Vagina (tissue), 2 donors: ENCODE data around the gene SERGEF.

Source experiments
- POLR2A ChIP-seq, 2 donors: fragments of 450-650 bp; IDR thresholded peaks; one replicate each; pipeline ENCODE4 v1.6.1; 2017; ENCODE audit warnings: antibody characterized with exemption in 2 of 2, mild to moderate bottlenecking in 2 of 2, moderate library complexity in 2 of 2
- POLR2AphosphoS5 ChIP-seq, 2 donors: sonication (generic); formaldehyde crosslinking; IDR thresholded peaks; one replicate each; pipeline ENCODE4 v1.9.0; 2017; ENCODE audit warnings: antibody characterized with exemption in 2 of 2, mild to moderate bottlenecking in 2 of 2, low read depth in 1 of 2; ENCODE audit not compliant: insufficient read depth in 1 of 2
- TF ChIP-seq, protein P1 (sequence below), 3 experiments: fragments of 450-650 bp in 2 of 3; fragments of 200-600 bp in 1 of 3; sonication (generic) in 1 of 3; IDR thresholded peaks; one replicate each; pipeline ENCODE4 v1.5.1; 2017 to 2019; ENCODE audit warnings: antibody characterized with exemption in 3 of 3, mild to moderate bottlenecking in 2 of 3, moderate library complexity in 2 of 3

- TF ChIP-seq, protein P1, sequence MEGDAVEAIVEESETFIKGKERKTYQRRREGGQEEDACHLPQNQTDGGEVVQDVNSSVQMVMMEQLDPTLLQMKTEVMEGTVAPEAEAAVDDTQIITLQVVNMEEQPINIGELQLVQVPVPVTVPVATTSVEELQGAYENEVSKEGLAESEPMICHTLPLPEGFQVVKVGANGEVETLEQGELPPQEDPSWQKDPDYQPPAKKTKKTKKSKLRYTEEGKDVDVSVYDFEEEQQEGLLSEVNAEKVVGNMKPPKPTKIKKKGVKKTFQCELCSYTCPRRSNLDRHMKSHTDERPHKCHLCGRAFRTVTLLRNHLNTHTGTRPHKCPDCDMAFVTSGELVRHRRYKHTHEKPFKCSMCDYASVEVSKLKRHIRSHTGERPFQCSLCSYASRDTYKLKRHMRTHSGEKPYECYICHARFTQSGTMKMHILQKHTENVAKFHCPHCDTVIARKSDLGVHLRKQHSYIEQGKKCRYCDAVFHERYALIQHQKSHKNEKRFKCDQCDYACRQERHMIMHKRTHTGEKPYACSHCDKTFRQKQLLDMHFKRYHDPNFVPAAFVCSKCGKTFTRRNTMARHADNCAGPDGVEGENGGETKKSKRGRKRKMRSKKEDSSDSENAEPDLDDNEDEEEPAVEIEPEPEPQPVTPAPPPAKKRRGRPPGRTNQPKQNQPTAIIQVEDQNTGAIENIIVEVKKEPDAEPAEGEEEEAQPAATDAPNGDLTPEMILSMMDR (IDR thresholded peaks at IDR 0.05) = no peak
- TF ChIP-seq POLR2AphosphoS5 (IDR thresholded peaks at IDR 0.05; ENCODE audit: insufficient read depth in 1 of 2, low read depth in 1 of 2) (no peak), POLR2A (IDR thresholded peaks at IDR 0.05) (no peak)
These were observed 259.2 kb downstream of the SERGEF start for GRCh38 chr11:17753641-17754040.
